SK-N-SH treated with all-trans-retinoic acid at 6 μM for 48 hours (cell line): ENCODE measurements around the gene FREM2.

Source experiments
- ATAC-seq: fragments of 200-7000 bp; cut with Tn5 transposase; 3 replicates; pipeline ENCODE4 v1.9.1; 2020; ENCODE audit warnings: mild to moderate bottlenecking, moderate library complexity
- ARNTL ChIP-seq: fragments of 450-650 bp; formaldehyde crosslinking; IDR thresholded peaks from 2 replicates; pipeline ENCODE4 v1.5.0; 2020; ENCODE audit warnings: low read depth, mild to moderate bottlenecking, moderate library complexity, borderline replicate concordance
- BACH2 ChIP-seq: fragments of 250-450 bp; sonication (Bioruptor Pico); IDR thresholded peaks from 2 replicates; pipeline ENCODE4 v1.9.0; 2021; ENCODE audit warnings: mild to moderate bottlenecking, borderline replicate concordance
- CSDC2 ChIP-seq: fragments of 250-450 bp; sonication (Bioruptor Pico); IDR thresholded peaks from 2 replicates; pipeline ENCODE4 v1.5.0; 2020; ENCODE audit warnings: mild to moderate bottlenecking, moderate library complexity
- ESRRG ChIP-seq: fragments of 250-450 bp; sonication (Bioruptor Pico); IDR thresholded peaks from 2 replicates; pipeline ENCODE4 v1.6.1; 2021; ENCODE audit warnings: mild to moderate bottlenecking
- ISL1 ChIP-seq: fragments of 250-450 bp; sonication (Bioruptor Pico); IDR thresholded peaks from 2 replicates; pipeline ENCODE4 v2.1.2; 2022; ENCODE audit warnings: mild to moderate bottlenecking, moderate library complexity
- OSR1 ChIP-seq: fragments of 250-450 bp; sonication (Bioruptor Pico); IDR thresholded peaks from 2 replicates; pipeline ENCODE4 v1.8.0; 2022; ENCODE audit warnings: moderate library complexity, mild to moderate bottlenecking, inconsistent platforms
- PPARA ChIP-seq: fragments of 250-450 bp; sonication (Bioruptor Pico); IDR thresholded peaks from 2 replicates; pipeline ENCODE4 v1.5.0; 2020; ENCODE audit warnings: mild to moderate bottlenecking, borderline replicate concordance
- RARB ChIP-seq: fragments of 250-450 bp; sonication (Bioruptor Pico); IDR thresholded peaks from 2 replicates; pipeline ENCODE4 v1.8.0; 2021; ENCODE audit warnings: mild to moderate bottlenecking, moderate library complexity
- SNAI2 ChIP-seq: fragments of 250-450 bp; sonication (Bioruptor Pico); IDR thresholded peaks from 2 replicates; pipeline ENCODE4 v1.5.0; 2020; ENCODE audit warnings: mild to moderate bottlenecking, moderate library complexity
- TCF4 ChIP-seq: fragments of 250-450 bp; sonication (Bioruptor Pico); IDR thresholded peaks from 2 replicates; pipeline ENCODE4 v1.8.0; 2021; ENCODE audit warnings: mild to moderate bottlenecking, moderate library complexity, borderline replicate concordance
- TOX ChIP-seq: fragments of 250-450 bp; sonication (Bioruptor Pico); IDR thresholded peaks from 2 replicates; pipeline ENCODE4 v1.8.0; 2021; ENCODE audit warnings: mild to moderate bottlenecking, moderate library complexity, borderline replicate concordance
- ZC3H10 ChIP-seq: fragments of 250-450 bp; sonication (Bioruptor Pico); IDR thresholded peaks from 2 replicates; pipeline ENCODE4 v1.5.1; 2021; ENCODE audit warnings: mild to moderate bottlenecking, moderate library complexity
- ZFP3 ChIP-seq: fragments of 250-450 bp; sonication (Bioruptor Pico); IDR thresholded peaks from 2 replicates; pipeline ENCODE4 v1.5.0; 2020; ENCODE audit warnings: mild to moderate bottlenecking, moderate library complexity
- ZFP30 ChIP-seq: fragments of 450-650 bp; formaldehyde crosslinking; IDR thresholded peaks from 2 replicates; pipeline ENCODE4 v1.5.0; 2022; ENCODE audit warnings: mild to moderate bottlenecking, moderate library complexity
- ZNF565 ChIP-seq: fragments of 450-650 bp; formaldehyde crosslinking; conservative IDR thresholded peaks from 2 replicates; pipeline ENCODE4 v1.5.0; 2020; ENCODE audit warnings: low read depth, mild to moderate bottlenecking, moderate library complexity
- ZNF70 ChIP-seq: fragments of 450-650 bp; formaldehyde crosslinking; IDR thresholded peaks from 2 replicates; pipeline ENCODE4 v1.5.0; 2020; ENCODE audit warnings: mild to moderate bottlenecking, moderate library complexity
- ZNF8 ChIP-seq: fragments of 450-650 bp; formaldehyde crosslinking; IDR thresholded peaks from 2 replicates; pipeline ENCODE4 v1.5.0; 2020; ENCODE audit warnings: mild to moderate bottlenecking, moderate library complexity
- TF ChIP-seq, protein P1 (sequence below): fragments of 250-450 bp; sonication (Bioruptor Pico); IDR thresholded peaks from 2 replicates; pipeline ENCODE4 v1.5.0; 2020; ENCODE audit warnings: mild to moderate bottlenecking, moderate library complexity
- TF ChIP-seq, protein P2 (sequence below): fragments of 250-450 bp; sonication (Bioruptor Pico); IDR thresholded peaks from 2 replicates; pipeline ENCODE4 v1.5.1; 2020; ENCODE audit warnings: low read depth, mild to moderate bottlenecking, moderate library complexity
- TF ChIP-seq, protein P3 (sequence below): fragments of 250-450 bp; sonication (Bioruptor Pico); IDR thresholded peaks from 2 replicates; pipeline ENCODE4 v1.8.0; 2021; ENCODE audit warnings: low read depth, mild to moderate bottlenecking, moderate library complexity, borderline replicate concordance
- TF ChIP-seq, protein P4 (sequence below): fragments of 250-450 bp; sonication (Bioruptor Pico); IDR thresholded peaks from 2 replicates; pipeline ENCODE4 v1.5.1; 2021; ENCODE audit warnings: mild to moderate bottlenecking, moderate library complexity

FREM2 gene

DNA sequence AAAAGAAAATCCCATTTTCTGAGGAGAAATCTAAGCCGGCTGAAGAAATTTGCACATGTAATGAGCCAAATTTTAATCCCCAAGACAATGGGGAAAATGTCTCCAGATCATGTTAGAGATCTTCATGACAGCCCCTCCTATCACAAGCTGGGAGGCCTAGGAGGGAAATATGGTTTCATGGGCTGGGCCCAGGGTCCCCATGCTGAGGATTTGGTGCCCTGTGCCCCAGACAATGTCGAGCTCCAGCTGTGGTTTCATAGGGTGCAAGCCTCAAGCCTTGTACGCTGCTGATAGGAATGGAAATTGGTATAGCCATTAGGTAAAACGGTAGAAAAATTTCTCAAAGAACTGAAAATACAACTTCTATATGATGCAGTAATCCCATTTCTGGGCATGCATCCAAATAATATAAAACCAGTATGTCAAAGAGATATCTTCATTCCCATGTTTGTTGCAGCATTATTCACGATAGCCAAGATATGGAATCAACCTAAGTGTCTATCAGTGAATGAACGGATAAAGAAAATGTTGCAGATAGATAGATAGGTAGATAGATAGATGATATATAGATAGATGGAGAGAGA is 19.3 kb upstream of the FREM2 start:
- TF ChIP-seq SNAI2 (CRISPR knock-in tag) (no peak), ISL1 (CRISPR knock-in tag) (no peak), TCF4 (no peak), ESRRG (CRISPR knock-in tag) (no peak), OSR1 (CRISPR knock-in tag) (no peak), ZNF8 (CRISPR knock-in tag) (no peak), ZNF70 (CRISPR knock-in tag) (no peak), ZFP3 (CRISPR knock-in tag) (no peak), BACH2 (CRISPR knock-in tag) (no peak), ZFP30 (no peak), ARNTL (CRISPR knock-in tag) (no peak), RARB (CRISPR knock-in tag) (no peak), TOX (CRISPR knock-in tag) (no peak), ZNF565 (no peak), PPARA (CRISPR knock-in tag) (no peak), ZC3H10 (CRISPR knock-in tag) (no peak), CSDC2 (no peak)
- TF ChIP-seq, protein P1, sequence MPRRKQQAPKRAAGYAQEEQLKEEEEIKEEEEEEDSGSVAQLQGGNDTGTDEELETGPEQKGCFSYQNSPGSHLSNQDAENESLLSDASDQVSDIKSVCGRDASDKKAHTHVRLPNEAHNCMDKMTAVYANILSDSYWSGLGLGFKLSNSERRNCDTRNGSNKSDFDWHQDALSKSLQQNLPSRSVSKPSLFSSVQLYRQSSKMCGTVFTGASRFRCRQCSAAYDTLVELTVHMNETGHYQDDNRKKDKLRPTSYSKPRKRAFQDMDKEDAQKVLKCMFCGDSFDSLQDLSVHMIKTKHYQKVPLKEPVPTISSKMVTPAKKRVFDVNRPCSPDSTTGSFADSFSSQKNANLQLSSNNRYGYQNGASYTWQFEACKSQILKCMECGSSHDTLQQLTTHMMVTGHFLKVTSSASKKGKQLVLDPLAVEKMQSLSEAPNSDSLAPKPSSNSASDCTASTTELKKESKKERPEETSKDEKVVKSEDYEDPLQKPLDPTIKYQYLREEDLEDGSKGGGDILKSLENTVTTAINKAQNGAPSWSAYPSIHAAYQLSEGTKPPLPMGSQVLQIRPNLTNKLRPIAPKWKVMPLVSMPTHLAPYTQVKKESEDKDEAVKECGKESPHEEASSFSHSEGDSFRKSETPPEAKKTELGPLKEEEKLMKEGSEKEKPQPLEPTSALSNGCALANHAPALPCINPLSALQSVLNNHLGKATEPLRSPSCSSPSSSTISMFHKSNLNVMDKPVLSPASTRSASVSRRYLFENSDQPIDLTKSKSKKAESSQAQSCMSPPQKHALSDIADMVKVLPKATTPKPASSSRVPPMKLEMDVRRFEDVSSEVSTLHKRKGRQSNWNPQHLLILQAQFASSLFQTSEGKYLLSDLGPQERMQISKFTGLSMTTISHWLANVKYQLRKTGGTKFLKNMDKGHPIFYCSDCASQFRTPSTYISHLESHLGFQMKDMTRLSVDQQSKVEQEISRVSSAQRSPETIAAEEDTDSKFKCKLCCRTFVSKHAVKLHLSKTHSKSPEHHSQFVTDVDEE (CRISPR knock-in tag), result no peak
- TF ChIP-seq, protein P2, sequence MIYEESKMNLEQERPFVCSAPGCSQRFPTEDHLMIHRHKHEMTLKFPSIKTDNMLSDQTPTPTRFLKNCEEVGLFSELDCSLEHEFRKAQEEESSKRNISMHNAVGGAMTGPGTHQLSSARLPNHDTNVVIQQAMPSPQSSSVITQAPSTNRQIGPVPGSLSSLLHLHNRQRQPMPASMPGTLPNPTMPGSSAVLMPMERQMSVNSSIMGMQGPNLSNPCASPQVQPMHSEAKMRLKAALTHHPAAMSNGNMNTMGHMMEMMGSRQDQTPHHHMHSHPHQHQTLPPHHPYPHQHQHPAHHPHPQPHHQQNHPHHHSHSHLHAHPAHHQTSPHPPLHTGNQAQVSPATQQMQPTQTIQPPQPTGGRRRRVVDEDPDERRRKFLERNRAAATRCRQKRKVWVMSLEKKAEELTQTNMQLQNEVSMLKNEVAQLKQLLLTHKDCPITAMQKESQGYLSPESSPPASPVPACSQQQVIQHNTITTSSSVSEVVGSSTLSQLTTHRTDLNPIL, result no peak
- TF ChIP-seq, all 23 proteins: peak for 0
- ATAC-seq, result no peak

DNA sequence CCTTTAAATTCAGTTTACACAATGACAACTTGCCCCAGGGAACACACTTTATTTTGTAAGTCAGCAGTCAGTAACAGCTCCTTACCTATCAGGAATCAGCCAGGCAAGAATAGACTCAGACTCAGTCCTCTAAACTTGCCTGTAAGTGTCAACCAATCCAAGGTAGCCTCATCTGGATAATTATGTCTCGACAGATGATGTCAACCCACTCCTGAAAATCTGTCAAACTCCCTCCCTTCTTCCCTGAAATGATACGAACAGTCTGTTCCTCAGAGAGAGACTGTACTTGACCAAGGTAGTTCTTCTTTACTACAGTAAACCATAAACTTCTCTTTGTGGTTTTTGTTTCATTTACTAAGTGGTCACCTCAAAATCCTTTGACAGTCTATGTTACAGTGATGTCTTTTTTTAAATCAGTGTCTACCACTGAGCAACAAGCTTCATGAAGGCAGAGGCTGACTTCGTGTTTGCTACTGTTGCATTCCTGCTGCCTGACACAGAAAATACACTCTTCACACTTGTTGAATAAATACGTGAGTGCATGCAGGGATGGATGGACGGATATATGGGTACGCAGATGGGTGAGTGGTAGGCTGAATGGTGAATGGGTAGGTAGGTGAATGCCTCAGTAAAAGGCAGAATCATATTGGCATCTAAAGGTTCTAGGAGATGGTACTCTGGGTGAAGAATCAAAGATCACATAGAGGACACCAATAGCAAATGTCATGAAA is 17.5 kb upstream of the FREM2 start:
- ATAC-seq, result no peak
- TF ChIP-seq ARNTL (CRISPR knock-in tag), result no peak
- TF ChIP-seq, protein P3, sequence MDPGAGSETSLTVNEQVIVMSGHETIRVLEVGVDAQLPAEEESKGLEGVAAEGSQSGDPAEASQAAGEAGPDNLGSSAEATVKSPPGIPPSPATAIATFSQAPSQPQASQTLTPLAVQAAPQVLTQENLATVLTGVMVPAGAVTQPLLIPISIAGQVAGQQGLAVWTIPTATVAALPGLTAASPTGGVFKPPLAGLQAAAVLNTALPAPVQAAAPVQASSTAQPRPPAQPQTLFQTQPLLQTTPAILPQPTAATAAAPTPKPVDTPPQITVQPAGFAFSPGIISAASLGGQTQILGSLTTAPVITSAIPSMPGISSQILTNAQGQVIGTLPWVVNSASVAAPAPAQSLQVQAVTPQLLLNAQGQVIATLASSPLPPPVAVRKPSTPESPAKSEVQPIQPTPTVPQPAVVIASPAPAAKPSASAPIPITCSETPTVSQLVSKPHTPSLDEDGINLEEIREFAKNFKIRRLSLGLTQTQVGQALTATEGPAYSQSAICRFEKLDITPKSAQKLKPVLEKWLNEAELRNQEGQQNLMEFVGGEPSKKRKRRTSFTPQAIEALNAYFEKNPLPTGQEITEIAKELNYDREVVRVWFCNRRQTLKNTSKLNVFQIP (CRISPR knock-in tag), result no peak
- no peak for TF ChIP-seq PPARA (CRISPR knock-in tag)
- TF ChIP-seq, all 23 proteins: peak for 0

DNA sequence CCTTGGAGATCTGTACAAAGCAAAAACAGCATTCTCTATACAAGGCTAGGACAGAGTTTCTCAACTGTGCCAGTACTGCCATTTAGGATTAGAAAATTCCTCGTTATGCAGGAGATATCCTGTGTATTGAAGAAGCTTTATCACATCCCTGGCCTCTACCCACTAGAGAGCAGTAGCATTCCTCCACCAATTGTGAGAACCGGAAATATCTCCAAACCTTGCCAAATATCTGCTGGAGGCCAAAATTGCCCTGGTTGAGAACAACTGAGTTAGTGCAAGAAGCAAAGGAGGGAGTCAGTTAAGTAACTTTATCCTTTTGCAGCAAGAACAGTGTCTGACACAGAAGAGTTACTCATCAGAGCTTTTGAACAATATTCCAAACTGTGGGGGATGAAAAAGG is 16.2 kb upstream of the FREM2 start:
- no peak for ATAC-seq
- TF ChIP-seq ZNF8 (CRISPR knock-in tag) (no peak), RARB (CRISPR knock-in tag) (no peak), CSDC2 (no peak), ZFP3 (CRISPR knock-in tag) (no peak), BACH2 (CRISPR knock-in tag) (no peak), ZNF565 (no peak), ZC3H10 (CRISPR knock-in tag) (no peak), ZFP30 (no peak)
- TF ChIP-seq, protein P3 (CRISPR knock-in tag), result no peak
- TF ChIP-seq, protein P4, sequence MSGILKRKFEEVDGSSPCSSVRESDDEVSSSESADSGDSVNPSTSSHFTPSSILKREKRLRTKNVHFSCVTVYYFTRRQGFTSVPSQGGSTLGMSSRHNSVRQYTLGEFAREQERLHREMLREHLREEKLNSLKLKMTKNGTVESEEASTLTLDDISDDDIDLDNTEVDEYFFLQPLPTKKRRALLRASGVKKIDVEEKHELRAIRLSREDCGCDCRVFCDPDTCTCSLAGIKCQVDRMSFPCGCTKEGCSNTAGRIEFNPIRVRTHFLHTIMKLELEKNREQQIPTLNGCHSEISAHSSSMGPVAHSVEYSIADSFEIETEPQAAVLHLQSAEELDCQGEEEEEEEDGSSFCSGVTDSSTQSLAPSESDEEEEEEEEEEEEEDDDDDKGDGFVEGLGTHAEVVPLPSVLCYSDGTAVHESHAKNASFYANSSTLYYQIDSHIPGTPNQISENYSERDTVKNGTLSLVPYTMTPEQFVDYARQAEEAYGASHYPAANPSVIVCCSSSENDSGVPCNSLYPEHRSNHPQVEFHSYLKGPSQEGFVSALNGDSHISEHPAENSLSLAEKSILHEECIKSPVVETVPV (CRISPR knock-in tag), result no peak
